Measurements from ENCODE around the gene PHF2.

PHF2 gene

GRCh38 chr9:93711002-93711401 is 134.6 kb downstream of the PHF2 start:
- Histone ChIP-seq H3K36me3 (replicated peaks; ENCODE audit: low read depth, low read length) (no peaks in the 10 kb centered on the region), H3K79me2 (ENCODE audit: low read length) (no peaks in the 10 kb centered on the region), H3K4me1 (ENCODE audit: low read length) (no peaks in the 10 kb centered on the region), H3K9me3 (ENCODE audit: insufficient read depth, low read length) (no peaks in the 10 kb centered on the region), H3K27ac (ENCODE audit: low read length) (no peak overlapping the region), H3K9ac (ENCODE audit: low read length) (no peak overlapping the region), H3K27me3 (ENCODE audit: low read depth, low read length) (peaks cover 3% of the 10 kb centered on the region; the same call in 1 of the 2 replicates), H3K4me3 (ENCODE audit: low read length) (no peak overlapping the region), H2AFZ (ENCODE audit: low read depth, low read length) (no peak overlapping the region), H3K4me2 (ENCODE audit: low read length) (no peak overlapping the region), H4K20me1 (ENCODE audit: insufficient read depth, low read length) (no peaks in the 10 kb centered on the region)
- TF ChIP-seq EZH2phosphoT487 (IDR thresholded peaks at IDR 0.05; ENCODE audit: low read depth): no peak
- TF ChIP-seq CTCF (IDR thresholded peaks at IDR 0.05; ENCODE audit: low read depth, low read length): no peak

GRCh38 chr9:93712896-93713295 is 136.5 kb downstream of the PHF2 start:
- H3K9me3 ChIP-seq (ENCODE audit: insufficient read depth, low read length): no peaks in the 10 kb centered on the region
- peaks cover 5% of the 10 kb centered on the region; the same call in 1 of the 2 replicates for H3K27me3 ChIP-seq (ENCODE audit: low read depth, low read length)
- H3K9ac ChIP-seq (ENCODE audit: low read length): no peak overlapping the region
- no peak overlapping the region for H2AFZ ChIP-seq (ENCODE audit: low read depth, low read length)
- TF ChIP-seq EZH2phosphoT487 (IDR thresholded peaks at IDR 0.05; ENCODE audit: low read depth) (no peak), CTCF (IDR thresholded peaks at IDR 0.05; ENCODE audit: low read depth, low read length) (no peak)
- H3K4me3 ChIP-seq (ENCODE audit: low read length): no peak overlapping the region
- no peak overlapping the region for H3K27ac ChIP-seq (ENCODE audit: low read length)
- no peaks in the 10 kb centered on the region for H3K79me2 ChIP-seq (ENCODE audit: low read length)
- no peaks in the 10 kb centered on the region for H4K20me1 ChIP-seq (ENCODE audit: insufficient read depth, low read length)
- no peaks in the 10 kb centered on the region for H3K4me1 ChIP-seq (ENCODE audit: low read length)
- no peaks in the 10 kb centered on the region for H3K36me3 ChIP-seq (replicated peaks; ENCODE audit: low read depth, low read length)
- H3K4me2 ChIP-seq (ENCODE audit: low read length): no peak overlapping the region

- Histone ChIP-seq H4K20me1 (ENCODE audit: insufficient read depth, low read length) (no peaks in the 10 kb centered on the region), H3K9me3 (ENCODE audit: insufficient read depth, low read length) (no peaks in the 10 kb centered on the region), H3K4me2 (ENCODE audit: low read length) (no peak overlapping the region), H3K4me1 (ENCODE audit: low read length) (no peaks in the 10 kb centered on the region), H2AFZ (ENCODE audit: low read depth, low read length) (no peak overlapping the region), H3K9ac (ENCODE audit: low read length) (no peak overlapping the region), H3K4me3 (ENCODE audit: low read length) (no peak overlapping the region), H3K36me3 (replicated peaks; ENCODE audit: low read depth, low read length) (no peaks in the 10 kb centered on the region), H3K27ac (ENCODE audit: low read length) (no peak overlapping the region), H3K27me3 (ENCODE audit: low read depth, low read length) (peaks cover 5% of the 10 kb centered on the region; the same call in 1 of the 2 replicates), H3K79me2 (ENCODE audit: low read length) (no peaks in the 10 kb centered on the region)
- no peak for TF ChIP-seq CTCF (IDR thresholded peaks at IDR 0.05; ENCODE audit: low read depth, low read length)
Measured at GRCh38 chr9:93713716-93714115, 137.3 kb downstream of the PHF2 start.

GRCh38 chr9:93721417-93721965 is 145.1 kb downstream of the PHF2 start:
- Histone ChIP-seq H3K4me3 (ENCODE audit: low read length) (no peak overlapping the region), H3K9me3 (ENCODE audit: insufficient read depth, low read length) (no peaks in the 10 kb centered on the region), H3K9ac (ENCODE audit: low read length) (no peak overlapping the region), H3K4me2 (ENCODE audit: low read length) (no peak overlapping the region), H4K20me1 (ENCODE audit: insufficient read depth, low read length) (no peaks in the 10 kb centered on the region), H3K27ac (ENCODE audit: low read length) (no peak overlapping the region), H2AFZ (ENCODE audit: low read depth, low read length) (no peak overlapping the region), H3K36me3 (replicated peaks; ENCODE audit: low read depth, low read length) (no peaks in the 10 kb centered on the region), H3K27me3 (ENCODE audit: low read depth, low read length) (no peaks in the 10 kb centered on the region), H3K4me1 (ENCODE audit: low read length) (no peaks in the 10 kb centered on the region), H3K79me2 (ENCODE audit: low read length) (no peaks in the 10 kb centered on the region)
- TF ChIP-seq EZH2phosphoT487 (IDR thresholded peaks at IDR 0.05; ENCODE audit: low read depth) (no peak), CTCF (IDR thresholded peaks at IDR 0.05; ENCODE audit: low read depth, low read length) (no peak)

Data from OCI-LY3 (cell line).